ENCODE data around the gene NIN. TPM values are rescaled to one million over a fixed set of nuclear protein-coding genes. Genes with fewer than 3 reads are reported as not detected.

NIN gene
- total RNA-seq, 1 donor from 2014 or later = 39.9 TPM

- intact Hi-C loops (cut with micrococcal nuclease) = loop anchor here (5.0 to 10.0 kb wide), 3 partner anchors 409 to 1248 kb away; partner anchors contain the start of genes DMAC2L, L2HGDH, RPS29 and TMX1
- Mint-ChIP-seq H3K27me3 (ENCODE audit: insufficient read depth) (peaks cover 15% of the 10 kb centered on the region), H3K4me1 (ENCODE audit: low read depth) (peaks cover 64% of the 10 kb centered on the region), H3K4me3 (no peak overlapping the region), H3K36me3 (ENCODE audit: low read depth) (peaks cover 15% of the 10 kb centered on the region), H3K27ac (no peak overlapping the region), H3K9me3 (no peaks in the 10 kb centered on the region)
- DNase-seq (ENCODE audit: low spot score) = no peak
These were observed 2.1 kb upstream of the NIN start for GRCh38 chr14:50832935-50833630.

DNA sequence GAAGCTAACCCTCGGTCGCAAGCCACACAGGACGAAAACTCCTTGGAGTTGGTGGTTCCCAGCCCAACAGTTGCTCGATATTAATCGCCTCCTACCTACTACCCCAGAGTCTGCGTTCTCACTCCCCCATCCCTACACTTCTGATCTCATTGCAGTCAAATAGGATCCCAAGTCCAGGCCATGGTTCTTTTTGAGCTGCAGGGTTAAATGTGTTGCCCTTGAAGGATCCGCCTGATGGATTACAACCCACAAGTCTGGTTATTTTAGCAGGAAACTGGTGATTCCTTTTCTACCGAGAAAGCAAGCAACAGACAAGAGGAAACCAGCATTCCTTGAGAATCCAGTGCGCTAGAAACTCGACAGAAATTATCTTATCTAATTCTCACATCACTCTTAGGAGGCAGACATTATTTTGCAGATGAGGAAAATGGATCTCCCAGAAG lies 785 bp upstream of the NIN start:
- intact Hi-C loops (cut with micrococcal nuclease) = loop anchor here (1.0 to 10.0 kb wide), 9 partner anchors 9 to 1247 kb away; partner anchors contain the start of genes DMAC2L, L2HGDH, RPS29 and TMX1
- H3K9me3 Mint-ChIP-seq = no peaks in the 10 kb centered on the region
- no peak for DNase-seq (ENCODE audit: low spot score)
- peaks cover 62% of the 10 kb centered on the region for H3K4me1 Mint-ChIP-seq (ENCODE audit: low read depth)
- peak overlapping the region; percentile 95 for H3K27ac Mint-ChIP-seq
- H3K4me3 Mint-ChIP-seq = peak overlapping the region; percentile 93
- H3K27me3 Mint-ChIP-seq (ENCODE audit: insufficient read depth) = peaks cover 16% of the 10 kb centered on the region
- H3K36me3 Mint-ChIP-seq (ENCODE audit: low read depth) = peaks cover 21% of the 10 kb centered on the region

DNA sequence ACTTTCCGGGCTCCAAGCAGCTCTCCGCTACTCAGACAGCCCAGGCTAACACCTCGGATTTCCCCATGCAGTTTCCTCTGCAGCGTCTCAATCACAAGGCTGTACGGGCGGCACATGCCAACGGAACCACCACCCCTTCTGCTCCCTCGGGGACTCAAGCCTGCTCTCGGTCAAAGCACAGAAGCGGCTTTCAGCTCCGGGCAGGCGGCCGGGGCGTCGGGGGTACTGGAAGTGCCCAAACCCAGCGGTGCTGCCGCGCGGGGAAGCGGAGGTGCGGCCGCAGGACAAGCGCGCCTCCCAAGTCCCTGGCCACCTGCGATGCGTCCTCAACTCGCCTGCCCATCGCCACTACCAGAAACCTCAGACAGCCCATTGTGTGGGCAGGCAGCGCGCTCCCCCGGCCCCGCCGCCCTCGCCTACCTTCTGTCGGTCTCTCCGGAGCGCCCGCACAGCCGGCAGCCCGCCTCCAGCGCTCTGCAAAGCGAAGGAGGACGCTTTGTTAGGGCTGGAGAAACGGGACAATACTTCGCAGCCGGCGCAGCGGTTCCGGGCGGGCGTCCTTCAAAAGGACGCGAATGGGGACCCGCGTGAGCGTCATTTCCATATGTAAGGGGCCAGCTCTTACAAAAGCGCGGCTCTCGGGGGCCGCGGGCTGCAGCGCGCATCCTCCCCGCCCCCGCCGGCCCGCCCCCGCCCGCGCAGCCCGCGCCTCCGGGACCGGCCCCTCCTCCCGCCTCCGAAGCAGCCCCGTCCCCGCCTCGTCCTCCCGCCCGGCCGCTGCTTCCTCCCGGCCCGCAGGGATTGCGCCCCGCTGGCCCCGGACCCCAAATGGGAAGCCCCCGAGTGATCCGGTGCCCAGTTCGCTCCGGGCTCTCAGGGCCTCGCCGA lies 674 bp downstream of the NIN start:
- peak; percentile 57 for DNase-seq (ENCODE audit: low spot score)
- Mint-ChIP-seq H3K4me1 (ENCODE audit: low read depth) (peaks cover 73% of the 10 kb centered on the region), H3K9me3 (no peaks in the 10 kb centered on the region), H3K27ac (peak overlapping the region; percentile 49), H3K27me3 (ENCODE audit: insufficient read depth) (peaks cover 16% of the 10 kb centered on the region), H3K4me3 (peak overlapping the region; percentile 91), H3K36me3 (ENCODE audit: low read depth) (peaks cover 30% of the 10 kb centered on the region)
- intact Hi-C loops (cut with micrococcal nuclease) = loop anchor here (2.0 to 10.0 kb wide), 6 partner anchors 17 to 1245 kb away; partner anchors contain the start of genes DMAC2L, L2HGDH, RPS29 and TMX1

DNA sequence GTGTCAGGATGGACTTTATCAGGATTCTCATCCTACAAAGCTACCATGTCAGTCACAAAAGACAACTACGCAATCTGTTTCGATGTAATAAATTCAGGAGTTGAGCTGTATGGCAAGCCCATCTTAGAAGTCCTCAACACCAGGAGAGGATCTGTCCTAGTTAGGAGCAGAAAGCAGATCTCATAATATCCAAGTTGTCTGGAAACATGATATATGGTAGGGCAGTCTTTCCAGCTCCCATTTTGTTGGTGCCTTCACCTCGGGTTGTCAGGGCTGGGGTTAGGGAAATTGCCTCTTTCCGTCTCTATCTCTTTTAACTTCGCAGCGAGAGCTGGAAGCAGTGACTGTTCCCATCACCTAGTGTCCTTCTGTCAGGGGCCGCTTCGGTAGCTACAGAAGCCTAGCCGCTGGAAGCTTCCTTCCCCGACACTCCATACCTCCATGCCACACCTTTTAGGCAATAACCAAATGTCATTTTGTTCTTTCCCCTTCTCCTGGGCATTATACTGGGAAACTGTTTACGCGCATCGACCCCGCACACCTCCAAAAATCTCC lies 1.4 kb downstream of the NIN start:
- Mint-ChIP-seq H3K27me3 (ENCODE audit: insufficient read depth) (peaks cover 16% of the 10 kb centered on the region), H3K4me3 (peak overlapping the region; percentile 91), H3K4me1 (ENCODE audit: low read depth) (peaks cover 73% of the 10 kb centered on the region), H3K36me3 (ENCODE audit: low read depth) (peaks cover 33% of the 10 kb centered on the region), H3K27ac (peak overlapping the region; percentile 49), H3K9me3 (no peaks in the 10 kb centered on the region)
- intact Hi-C loops (cut with micrococcal nuclease) = loop anchor here (2.0 to 10.0 kb wide), 7 partner anchors 17 to 1245 kb away; partner anchors contain the start of genes DMAC2L, L2HGDH, RPS29 and TMX1
- no peak for DNase-seq (ENCODE audit: low spot score)

DNA sequence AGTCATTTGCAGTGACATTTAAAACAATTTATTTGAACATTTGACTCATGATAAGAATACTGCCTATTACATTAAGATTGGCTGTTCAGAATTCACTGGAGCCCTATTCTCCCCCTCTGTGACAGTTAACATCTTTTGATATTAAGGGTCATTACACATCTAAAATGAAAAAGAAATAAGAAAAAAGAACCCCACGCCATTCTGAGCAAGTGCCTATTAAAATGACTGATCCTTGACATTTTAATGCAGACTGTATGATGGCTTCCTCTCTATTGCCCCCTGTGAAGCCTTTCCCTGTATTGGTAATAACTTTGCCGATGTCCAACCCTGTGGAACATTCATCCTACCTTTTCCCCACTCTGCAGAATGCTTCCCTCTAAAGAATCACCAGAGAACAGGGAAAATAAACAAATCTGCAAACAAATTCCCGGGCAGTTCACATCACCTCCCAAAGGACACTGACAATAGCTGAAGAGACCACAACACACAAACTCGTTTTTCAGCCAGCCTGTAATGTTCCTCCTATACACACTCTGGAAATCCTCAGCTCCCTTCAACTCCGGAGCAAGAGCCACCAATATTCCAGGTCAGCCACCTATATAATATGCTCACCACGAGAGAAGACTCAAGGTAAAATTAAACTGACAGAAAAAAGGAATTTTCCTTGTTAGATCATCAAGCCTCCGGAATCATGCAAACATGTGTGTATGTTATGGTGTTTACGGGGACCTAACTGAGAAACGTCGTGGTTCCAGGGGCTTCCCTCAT lies 2.1 kb downstream of the NIN start:
- peaks cover 33% of the 10 kb centered on the region for H3K36me3 Mint-ChIP-seq (ENCODE audit: low read depth)
- H3K4me1 Mint-ChIP-seq (ENCODE audit: low read depth) = peaks cover 74% of the 10 kb centered on the region
- H3K4me3 Mint-ChIP-seq = peak overlapping the region; percentile 91
- peaks cover 13% of the 10 kb centered on the region for H3K27me3 Mint-ChIP-seq (ENCODE audit: insufficient read depth)
- peak overlapping the region; percentile 32 for H3K27ac Mint-ChIP-seq
- no peak for DNase-seq (ENCODE audit: low spot score)
- H3K9me3 Mint-ChIP-seq = no peaks in the 10 kb centered on the region
- intact Hi-C loops (cut with micrococcal nuclease) = loop anchor here (2.0 kb wide), 1 partner anchor 36 kb away; no protein-coding TSS in a partner anchor

GRCh38 chr14:50826681-50827080 lies 4.3 kb downstream of the NIN start:
- peaks cover 38% of the 10 kb centered on the region for H3K36me3 Mint-ChIP-seq (ENCODE audit: low read depth)
- peaks cover 82% of the 10 kb centered on the region for H3K4me1 Mint-ChIP-seq (ENCODE audit: low read depth)
- no peaks in the 10 kb centered on the region for H3K9me3 Mint-ChIP-seq
- no peak for DNase-seq (ENCODE audit: low spot score)
- H3K27ac Mint-ChIP-seq = no peak overlapping the region
- H3K4me3 Mint-ChIP-seq = no peak overlapping the region
- intact Hi-C loops (cut with micrococcal nuclease) = no loop called here
- H3K27me3 Mint-ChIP-seq (ENCODE audit: insufficient read depth) = peaks cover 7% of the 10 kb centered on the region

- intact Hi-C loops (cut with micrococcal nuclease) = no loop called here
- Mint-ChIP-seq H3K4me1 (ENCODE audit: low read depth) (peaks cover 87% of the 10 kb centered on the region), H3K27ac (no peak overlapping the region)
These were observed 5.7 kb downstream of the NIN start for GRCh38 chr14:50825307-50825706.

GRCh38 chr14:50823762-50824636 lies 7.0 kb downstream of the NIN start:
- Mint-ChIP-seq H3K27me3 (ENCODE audit: insufficient read depth) (peaks cover 5% of the 10 kb centered on the region), H3K4me3 (peak overlapping the region; percentile 61), H3K4me1 (ENCODE audit: low read depth) (peaks cover 89% of the 10 kb centered on the region), H3K27ac (peak overlapping the region; percentile 61), H3K9me3 (no peaks in the 10 kb centered on the region), H3K36me3 (ENCODE audit: low read depth) (peaks cover 41% of the 10 kb centered on the region)
- DNase-seq (ENCODE audit: low spot score) = no peak
- intact Hi-C loops (cut with micrococcal nuclease) = loop anchor here (5.0 kb wide), 1 partner anchor 592 kb away; the partner anchor contains the start of gene SOS2

More at GRCh38 chr14:50825307-50825706, 5.7 kb downstream of the NIN start:
- Mint-ChIP-seq H3K27me3 (ENCODE audit: insufficient read depth) (peaks cover 7% of the 10 kb centered on the region), H3K36me3 (ENCODE audit: low read depth) (peaks cover 46% of the 10 kb centered on the region), H3K4me3 (no peak overlapping the region), H3K9me3 (no peaks in the 10 kb centered on the region)
- no peak for DNase-seq (ENCODE audit: low spot score)

- H3K36me3 Mint-ChIP-seq (ENCODE audit: low read depth) = peaks cover 39% of the 10 kb centered on the region
- peaks cover 2% of the 10 kb centered on the region for H3K27me3 Mint-ChIP-seq (ENCODE audit: insufficient read depth)
- no peak for DNase-seq (ENCODE audit: low spot score)
- H3K9me3 Mint-ChIP-seq = no peaks in the 10 kb centered on the region
- H3K27ac Mint-ChIP-seq = peak overlapping the region; percentile 74
- intact Hi-C loops (cut with micrococcal nuclease) = loop anchor here (5.0 kb wide), 1 partner anchor 591 kb away; the partner anchor contains the start of gene SOS2
- peak overlapping the region; percentile 61 for H3K4me3 Mint-ChIP-seq
- H3K4me1 Mint-ChIP-seq (ENCODE audit: low read depth) = peaks cover 81% of the 10 kb centered on the region
These were observed 7.8 kb downstream of the NIN start for GRCh38 chr14:50823051-50823761.

DNA sequence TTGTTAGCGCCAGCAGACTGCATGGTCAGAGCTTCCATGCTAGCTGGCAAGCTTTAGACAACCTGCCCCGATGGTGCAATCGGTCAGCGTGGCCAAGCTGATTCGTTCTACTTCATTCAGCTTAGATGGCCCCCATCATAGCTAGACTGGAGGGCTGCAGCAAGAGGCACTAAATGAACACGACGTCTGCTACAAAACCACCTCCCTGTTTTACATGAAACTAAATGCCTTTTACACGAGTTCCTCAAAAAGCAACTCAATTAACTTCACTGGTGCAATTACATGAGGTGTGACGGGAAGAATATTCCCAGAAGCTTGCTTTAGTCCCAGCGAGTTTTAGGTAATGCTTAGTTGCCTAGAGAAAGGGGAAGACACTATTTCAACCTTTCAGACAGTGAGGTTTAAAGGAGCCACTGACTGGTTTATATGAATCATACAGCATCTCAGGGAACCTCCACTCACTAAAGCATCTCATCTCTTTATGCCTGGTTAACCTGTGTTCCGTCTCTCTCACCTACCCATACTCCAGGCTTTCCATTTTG lies 8.4 kb downstream of the NIN start:
- H3K4me3 Mint-ChIP-seq = peak overlapping the region; percentile 61
- no peak for DNase-seq (ENCODE audit: low spot score)
- intact Hi-C loops (cut with micrococcal nuclease) = loop anchor here (1.0 to 5.0 kb wide), 4 partner anchors 9 to 590 kb away; partner anchors contain the start of genes NIN and SOS2

More for the DNA sequence above, 8.4 kb downstream of the NIN start:
- H3K4me1 Mint-ChIP-seq (ENCODE audit: low read depth) = peaks cover 80% of the 10 kb centered on the region
- H3K27ac Mint-ChIP-seq = peak overlapping the region; percentile 74
- peaks cover 2% of the 10 kb centered on the region for H3K27me3 Mint-ChIP-seq (ENCODE audit: insufficient read depth)
- peaks cover 37% of the 10 kb centered on the region for H3K36me3 Mint-ChIP-seq (ENCODE audit: low read depth)
- H3K9me3 Mint-ChIP-seq = no peaks in the 10 kb centered on the region
